GM21576 (cell line): ENCODE data around the gene OPN1SW.
A peak's percentile ranks its signal among the peaks of the same experiment; 100 is the strongest.

Source experiments
- ATAC-seq: cut with Tn5 transposase; IDR thresholded peaks from one replicate; pipeline ENCODE4 v1.9.1; 2021; ENCODE audit warnings: mild to moderate bottlenecking, moderate library complexity; ENCODE audit not compliant: unreplicated experiment

Gene OPN1SW

DNA sequence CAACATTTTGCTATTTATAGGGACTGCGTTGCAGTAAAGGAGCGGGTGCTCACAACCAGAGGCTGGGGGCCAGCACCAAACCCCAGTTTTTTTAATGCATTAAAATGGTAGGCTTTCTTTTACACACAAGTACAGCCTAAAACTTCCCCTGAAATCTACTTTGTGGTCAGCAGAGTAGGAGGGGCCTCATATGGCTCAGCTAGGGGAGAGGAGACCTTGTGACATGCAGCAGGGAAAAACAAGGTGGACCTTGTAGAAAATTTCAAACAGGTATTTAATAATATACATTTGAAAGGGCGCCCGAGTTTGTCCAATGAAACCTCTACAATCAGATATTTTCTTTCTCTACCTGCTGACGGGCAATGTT is 17.6 kb upstream of the OPN1SW start:
- no peak for ATAC-seq

DNA sequence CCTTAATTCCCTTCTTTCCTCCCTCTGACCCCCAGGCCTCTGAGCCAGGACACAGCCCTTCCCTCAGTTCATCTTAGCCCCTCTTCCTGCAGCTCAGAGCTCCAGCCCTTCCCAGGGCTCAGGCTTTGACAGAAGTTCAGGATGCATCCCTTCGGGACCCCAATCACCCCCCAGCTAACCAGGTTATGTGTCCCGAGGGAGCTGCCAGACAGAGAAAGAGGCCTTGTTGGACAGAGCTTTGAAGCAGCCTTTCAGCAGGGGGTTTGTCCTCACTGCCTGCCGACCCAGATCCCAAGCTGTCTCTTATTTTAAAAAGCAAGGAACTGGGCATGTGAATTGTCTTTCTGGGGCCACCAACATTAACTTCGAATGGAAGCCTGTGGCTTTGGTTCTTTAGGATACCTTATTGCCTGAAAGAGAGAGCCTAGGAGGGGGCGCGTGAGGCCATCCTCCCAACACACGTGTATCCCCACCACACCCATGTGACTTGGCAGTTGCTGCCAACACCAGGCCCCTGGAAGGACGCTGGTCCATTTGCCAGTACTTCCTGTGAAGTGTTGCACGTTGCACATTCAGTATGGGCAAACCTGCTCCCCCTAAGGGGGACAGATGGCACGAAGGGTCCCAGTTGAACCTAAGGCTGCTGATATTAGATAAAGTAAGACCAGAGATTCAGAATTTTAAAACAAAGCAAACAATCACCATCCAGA is 17.0 kb upstream of the OPN1SW start:
- no peak for ATAC-seq

DNA sequence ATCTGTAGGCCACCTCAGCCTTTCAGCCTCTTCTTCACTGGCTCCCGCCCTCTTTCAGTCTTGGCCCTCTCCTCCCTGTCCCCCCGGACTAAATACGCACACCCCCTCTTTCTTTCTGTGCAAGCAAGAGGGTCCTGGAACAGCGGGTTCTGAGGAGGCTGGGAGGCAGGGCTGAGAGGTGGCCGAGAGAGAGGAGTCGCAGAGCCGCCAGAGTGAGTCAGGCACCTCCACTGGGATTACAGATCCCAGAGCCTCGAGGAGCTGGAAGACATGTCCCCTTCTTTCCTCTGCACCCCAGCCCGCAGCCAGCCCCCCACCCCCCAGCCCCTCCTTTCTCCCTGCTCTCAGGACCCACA is 16.4 kb upstream of the OPN1SW start:
- no peak for ATAC-seq

DNA sequence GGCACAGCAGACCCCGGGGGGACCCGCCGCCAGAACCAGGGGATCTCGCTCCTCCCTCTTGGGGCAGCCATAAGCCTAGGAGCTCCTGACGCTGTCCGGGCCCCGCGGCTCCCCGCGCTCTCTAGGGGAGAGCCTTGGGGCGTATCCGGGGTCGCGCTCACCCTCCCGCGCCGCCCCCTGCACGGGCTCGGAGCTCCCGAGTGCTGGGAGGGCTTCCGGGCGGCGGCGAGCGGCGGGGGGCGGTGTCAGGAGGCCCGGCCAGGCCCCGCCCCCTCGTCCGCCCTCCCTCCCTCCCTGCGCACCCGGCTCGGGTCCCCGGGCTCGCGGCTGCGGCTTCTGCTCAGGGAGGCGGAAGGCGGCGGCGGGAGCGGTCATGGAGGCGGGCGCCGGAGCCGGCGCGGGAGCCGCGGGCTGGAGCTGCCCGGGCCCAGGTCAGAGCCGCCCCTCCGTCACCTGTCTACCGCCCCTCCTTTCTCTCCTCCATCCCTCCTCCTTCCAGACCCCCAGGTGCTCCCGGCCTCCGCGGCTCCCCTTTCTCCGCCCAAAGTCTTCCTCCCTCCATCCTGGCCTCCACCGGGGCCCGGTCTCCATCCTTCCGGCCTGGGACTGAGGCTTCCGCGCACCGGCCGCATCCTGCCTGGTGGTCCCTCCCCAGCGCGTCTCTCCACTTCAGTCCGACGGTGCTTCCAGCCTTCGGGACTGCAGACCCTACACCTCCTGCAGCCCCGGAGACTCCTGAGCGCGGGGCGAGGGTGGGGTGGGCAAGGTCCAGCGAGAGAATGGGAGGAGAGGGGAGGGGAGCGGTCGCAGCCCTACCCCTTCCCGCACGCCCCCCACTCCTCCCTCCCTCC is 15.8 kb upstream of the OPN1SW start, which contains the start of gene CCDC136:
Gene CCDC136 (plus strand): TSS at position 848 of the 851 bp plus-strand sequence. CDS start 444 bp downstream, outside the sequence.
- ATAC-seq: peak; percentile 81

DNA sequence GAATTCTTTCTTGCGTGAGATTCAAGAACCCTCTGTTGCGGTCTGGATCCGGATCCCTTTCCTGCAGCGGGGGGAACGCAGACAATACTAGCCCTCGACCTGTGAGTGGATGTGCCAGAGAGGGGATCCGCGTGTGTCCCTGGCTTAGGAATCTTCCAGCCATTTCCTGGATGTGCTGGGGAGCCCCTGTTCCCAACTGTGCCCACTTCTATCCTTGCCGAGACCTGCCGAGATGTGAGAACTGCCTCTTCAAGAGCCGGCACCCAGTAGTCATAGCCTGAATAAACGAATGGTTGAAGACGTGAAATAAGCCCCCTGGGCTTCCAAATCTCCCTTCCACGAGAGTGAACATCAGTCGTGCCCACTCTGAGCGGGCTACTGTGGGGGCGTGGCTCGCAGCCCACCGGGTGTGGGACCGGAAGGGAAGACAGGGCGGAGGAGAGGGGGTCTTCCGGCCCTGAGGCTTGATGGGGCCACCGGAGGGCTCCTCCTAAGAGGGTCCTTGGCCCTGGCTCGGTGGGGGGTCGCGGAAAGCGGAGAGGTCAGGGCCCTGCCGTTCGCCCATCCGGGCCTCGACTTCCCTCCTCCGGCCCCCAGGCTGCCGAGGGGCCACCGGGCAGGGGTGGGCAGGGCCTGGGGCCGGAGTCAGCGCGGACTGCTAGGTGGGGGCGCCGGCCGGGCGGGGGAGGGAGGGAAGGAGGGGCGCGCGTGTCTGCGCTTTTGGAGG is 14.9 kb upstream of the OPN1SW start:
- ATAC-seq: no peak

DNA sequence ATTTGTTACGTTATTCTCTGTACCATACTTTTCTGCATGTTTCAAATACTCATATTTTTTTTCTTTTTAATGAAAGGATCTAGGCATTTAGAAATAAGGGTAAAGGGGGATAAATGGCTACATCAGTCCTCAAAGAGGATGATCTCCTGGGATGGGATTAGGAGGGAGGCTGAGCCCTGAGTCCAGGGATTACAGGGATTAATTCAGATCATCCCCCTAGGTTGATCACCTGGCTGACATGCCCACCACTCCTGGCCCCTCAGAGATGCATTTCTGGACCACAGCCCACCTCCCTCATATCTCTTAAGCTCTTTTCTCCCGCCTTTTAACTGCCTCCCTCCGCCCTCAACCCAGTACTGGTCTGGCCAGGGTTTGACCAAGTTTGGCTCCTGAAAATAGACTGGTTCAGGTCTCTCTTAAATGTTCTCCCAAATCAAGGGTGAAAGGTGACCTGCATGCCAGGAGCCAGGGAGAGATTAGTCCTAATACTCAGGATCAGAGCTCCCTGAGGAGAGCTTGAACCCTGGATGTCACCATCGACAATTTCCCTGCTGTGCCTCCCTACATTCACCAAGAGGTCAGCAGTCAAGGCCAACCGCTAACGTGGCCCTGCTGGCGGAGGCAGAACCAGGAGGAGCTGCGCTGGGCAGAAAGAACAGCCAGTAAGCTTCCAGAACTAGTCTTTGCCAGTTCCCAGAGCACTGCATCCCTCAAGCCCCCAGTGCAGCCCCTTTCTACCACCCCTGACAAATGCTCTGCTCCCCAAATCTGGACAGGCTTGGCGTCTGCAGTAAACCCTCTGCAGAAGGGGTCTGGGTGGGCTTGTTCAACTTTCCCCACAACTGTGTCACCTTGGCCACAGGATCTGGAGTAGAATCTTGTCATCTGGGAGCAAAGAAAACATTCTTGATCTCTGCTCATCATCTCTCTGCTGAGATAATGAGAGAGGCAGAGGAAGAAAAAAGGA is 13.1 kb upstream of the OPN1SW start:
- ATAC-seq: no peak

DNA sequence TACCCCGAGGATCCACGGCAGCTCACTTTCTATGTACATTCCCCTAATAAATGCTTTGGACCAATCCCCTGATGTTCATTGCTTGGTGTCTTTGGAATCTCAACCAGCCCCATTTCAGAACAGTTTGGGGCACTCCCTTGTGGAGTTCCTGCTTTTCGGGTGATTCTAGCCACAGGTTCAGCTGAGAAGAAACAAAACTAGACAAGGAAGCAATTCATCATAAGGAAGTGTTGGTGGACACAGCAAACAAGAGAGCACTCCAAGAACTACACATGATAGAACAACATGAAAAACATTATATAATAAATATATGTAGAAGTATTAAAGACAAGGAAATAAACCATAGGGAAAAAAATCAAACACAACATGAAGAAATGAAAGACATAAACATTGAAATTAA is 10.1 kb upstream of the OPN1SW start:
- no peak for ATAC-seq

DNA sequence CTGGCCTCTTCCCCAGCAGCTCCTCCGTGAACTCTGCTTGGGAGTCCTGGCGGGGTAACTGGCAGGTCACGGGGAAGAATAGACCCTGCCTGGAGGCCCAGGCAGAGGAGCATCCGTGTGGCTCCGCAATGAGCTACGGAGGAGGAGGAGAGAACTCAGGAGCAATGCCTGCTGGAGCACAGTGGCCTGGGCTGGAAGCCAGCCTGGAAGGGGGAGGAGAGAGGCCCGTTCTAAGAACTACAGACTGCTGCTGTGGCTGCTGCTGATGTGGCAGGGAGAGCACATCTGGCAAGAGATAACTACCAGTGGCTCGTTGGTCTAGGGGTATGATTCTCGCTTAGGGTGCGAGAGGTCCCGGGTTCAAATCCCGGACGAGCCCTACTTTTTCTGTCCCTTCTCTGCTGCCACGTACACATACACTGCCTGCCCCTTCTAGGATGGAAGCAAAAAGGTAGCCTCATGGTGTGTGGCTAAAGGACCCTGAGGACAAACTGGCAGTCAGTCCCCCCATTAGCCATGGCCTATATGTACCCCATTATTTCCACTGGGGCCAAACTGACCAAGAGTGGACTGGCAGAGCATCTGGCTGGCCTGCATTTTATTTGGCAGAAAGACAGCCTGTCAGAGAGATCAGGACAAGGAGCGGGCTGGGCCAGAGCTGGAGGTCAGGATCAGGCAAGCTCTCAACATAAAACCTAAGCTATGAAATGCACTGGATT is 7.7 kb upstream of the OPN1SW start:
- no peak for ATAC-seq

DNA sequence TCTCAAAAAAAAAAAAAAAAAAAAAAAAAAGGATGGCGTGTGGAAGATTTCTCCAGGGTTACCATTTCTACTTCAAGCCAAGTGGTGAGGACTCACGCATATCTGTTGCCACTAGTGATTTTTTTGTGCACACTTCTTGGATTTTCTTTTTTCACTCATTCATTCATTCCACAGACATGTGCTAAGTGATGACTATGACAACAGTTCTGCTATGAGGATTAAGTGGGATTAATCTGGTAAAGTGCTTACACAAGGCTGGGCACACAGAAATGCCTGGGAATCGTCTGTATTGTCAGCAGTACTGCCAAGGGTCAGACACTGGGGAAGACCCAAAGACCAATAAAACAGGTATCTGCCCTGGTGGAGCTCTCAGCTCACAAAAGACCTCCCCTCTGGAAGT is 6.3 kb upstream of the OPN1SW start:
- ATAC-seq: no peak

DNA sequence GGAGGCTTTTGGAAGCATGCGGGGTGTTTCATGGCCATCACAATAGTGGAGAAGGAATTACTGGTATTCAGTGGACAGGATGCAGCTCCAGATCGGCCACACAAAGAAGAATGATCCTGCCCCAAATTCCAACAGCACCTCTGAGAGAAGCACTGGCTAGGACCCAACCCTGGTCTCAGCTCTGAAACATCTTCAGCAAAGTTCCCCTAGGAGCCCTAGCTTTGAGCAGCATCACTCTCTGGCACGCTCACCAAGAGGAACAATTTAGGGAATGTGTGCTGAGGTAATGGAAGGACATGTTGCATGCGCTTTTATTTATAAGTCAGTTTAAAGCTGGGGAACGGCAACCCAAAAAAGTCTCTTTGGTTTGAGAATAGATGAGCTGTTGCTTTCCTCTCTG is 5.5 kb upstream of the OPN1SW start:
- ATAC-seq: no peak

DNA sequence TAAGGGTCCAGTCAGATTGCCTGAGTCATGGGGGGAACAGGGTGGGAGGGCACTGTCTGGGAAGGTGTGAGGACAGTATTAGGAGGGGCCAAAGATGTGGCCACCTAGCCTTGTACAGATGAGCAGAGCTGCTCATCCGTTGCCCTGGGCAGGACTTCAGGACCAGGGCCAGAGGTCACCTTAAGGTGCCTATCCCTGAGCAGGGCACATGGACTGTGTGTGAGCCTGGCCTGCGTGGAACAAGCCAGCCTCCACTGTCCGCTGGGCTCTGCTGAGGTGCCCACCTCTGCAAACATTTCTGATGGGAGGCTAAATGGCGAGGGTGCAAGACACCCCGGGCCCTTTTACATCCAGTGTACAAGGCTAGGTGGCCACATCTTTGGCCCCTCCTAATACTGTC is 3.4 kb upstream of the OPN1SW start:
- no peak for ATAC-seq

DNA sequence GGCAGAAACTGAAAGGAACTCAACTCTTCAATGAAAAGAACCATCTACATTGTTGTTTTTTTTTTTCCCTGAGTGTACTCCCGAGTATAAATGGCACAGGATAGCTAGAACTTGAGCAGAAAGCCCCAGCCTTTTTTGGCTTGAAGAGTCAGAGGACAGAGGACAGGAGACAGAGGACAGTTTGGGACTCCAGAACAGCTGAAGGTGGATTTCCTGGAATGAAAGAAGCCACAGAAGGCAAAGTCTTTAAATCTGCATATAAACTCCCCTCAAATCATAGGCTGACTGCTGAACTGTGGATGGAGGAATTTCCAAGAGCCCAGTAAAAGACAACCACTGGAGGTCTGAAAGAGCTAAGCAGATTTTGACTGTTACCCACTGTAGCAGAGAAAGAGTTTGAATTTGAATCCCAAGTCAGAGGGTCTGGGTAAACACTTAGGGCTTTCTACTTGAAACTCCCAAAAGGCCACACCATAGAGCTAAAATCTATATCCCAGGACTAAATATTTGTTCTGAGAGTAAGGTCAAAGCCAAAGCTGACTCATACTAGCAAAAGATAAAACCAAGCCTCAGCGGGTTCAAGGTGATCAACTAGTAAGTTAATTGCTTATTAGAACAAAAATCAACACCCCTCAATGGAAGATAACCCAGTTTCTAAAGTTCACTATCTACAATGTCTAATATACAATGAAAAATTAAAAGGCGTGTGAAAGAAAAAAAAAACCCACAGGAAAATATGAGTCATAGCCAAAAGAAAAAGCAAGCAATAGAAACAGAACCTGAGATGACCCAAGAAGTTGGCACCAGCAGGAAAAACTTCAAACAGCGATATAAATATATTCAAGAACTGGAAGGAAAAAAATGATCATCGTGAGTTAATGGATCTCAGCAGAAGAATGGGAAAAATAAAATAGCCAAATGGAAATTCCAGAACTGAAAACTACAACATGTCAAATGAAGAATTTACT is 1.8 kb upstream of the OPN1SW start:
- ATAC-seq: no peak

DNA sequence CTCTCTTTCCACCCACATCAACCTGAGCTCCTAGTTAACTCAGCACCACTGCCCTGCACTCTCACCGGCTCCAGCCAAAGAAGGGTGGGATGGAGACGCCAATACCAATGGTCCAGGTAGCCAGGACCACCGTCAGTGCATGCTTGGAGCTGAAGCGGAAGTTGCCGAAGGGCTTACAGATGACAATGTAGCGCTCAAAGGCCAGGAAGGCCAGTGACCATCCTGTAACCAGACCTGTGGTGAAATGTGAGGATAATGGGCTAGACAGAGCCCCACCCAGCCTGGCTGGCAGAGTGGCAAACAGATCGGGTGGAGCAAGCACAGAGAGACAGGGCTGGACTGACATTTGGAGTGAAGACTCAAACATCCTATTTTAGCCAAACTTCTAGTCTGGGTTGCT is 673 bp downstream of the OPN1SW start:
- ATAC-seq: no peak

DNA sequence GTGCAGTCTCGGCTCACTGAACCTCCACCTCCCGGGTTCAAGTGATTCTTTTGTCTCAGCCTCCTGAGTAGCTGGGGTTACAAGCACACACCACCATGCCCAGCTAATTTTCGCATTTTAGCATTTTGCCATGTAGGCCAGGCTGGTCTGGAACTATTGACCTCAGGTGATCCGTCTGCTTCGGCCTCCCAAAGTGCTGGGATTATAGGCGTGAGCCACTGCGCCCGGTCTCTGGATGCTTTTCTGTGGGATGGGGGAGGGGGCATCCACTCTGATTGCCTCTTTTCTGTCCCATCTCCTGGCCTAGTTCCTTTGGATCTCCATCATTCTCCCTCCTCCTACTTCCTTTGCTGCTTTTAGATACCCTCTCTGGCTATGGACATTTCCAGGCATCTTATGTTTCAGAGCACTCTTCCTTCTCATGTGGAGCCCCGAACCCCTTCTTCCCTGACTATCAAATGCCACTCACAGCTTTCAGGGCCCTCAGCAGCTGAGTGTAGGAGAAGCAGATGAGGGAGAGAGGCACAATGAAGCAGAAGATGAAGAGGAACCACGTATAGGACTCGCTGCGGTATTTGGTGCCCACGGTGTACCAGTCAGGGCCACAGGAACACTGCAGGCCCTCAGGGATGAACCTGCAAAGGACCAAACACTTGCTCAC is 1.4 kb downstream of the OPN1SW start:
- ATAC-seq: no peak

DNA sequence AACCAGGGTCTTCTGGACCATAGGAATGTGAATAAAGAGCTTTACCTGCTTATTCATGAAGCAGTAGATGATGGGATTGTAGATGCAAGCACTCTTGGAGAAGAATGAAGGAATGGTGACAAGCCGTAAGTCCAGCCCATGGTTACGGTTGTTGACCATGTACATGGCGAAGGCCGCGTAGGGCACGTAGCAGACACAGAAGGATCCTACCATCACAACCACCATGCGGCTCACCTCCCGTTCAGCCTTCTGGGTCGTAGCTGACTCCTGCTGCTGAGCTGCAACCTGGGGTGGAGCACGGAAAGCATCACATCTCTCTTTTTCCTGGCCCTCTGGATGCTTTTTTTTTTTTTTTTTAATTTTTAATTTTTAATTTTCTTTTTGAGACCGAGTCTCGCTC is 2.0 kb downstream of the OPN1SW start:
- no peak for ATAC-seq

DNA sequence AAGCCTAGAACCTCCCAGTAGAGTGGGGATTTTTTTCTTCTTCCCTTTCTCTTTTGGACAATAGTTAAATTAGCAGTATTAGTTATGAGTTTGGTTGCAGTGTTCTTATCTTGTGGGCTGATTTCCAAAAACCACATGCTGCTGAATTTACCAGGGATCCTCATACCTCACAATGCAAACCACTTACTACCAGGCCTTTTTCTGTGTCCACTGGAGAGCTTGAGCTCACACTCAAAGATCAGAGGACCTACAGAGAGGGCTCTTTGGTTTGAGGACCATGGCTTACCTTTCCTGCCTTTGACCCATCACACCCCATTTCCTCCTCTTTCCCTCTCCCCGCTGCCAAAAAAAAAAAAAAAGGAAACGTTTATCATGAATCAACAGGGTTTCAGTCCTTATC is 5.4 kb downstream of the OPN1SW start:
- no peak for ATAC-seq

DNA sequence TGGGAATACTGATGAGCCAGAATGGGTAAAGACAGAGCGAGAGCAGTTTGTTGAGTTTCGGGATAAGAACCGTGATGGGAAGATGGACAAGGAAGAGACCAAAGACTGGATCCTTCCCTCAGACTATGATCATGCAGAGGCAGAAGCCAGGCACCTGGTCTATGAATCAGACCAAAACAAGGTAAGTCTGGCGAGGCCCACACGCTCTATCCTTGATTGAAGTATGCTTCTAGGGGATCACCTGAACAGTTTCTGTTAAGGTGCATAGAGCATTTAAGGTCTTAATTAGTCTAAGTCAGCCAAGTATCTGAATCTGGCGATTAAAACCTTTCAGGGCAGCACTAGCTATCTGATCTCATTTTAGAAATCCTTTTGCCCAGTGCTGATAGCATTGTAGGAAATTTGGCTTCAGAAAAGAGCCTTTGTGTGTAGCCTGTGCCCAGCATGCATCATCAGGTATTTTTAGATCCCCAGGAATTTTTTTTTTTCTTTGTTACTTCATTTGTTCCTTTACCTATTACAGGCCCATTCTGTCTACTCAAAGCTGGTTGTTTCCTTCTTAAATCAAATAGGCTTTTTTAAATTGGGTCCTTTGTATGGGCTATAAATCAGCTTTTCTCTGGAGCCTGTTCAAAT is 8.0 kb downstream of the OPN1SW start:
- no peak for ATAC-seq

DNA sequence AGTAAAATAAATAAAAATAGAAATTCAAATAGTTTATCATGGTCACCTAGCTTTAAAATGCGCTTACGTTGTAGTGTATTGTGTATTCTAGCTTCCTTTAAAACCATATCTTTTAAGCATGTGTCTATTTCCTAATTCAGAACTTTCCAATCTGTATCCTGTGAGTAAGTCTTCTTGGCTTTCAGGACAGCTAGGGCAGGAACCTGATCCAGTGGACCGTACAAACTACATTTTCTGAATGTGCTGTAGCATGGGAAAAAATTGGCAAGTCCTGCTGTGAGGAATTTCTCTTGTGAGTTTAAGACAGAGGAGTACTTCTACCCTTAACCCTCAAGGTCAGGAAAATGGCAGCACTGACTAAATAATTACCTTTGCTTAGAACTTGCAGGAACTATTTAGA is 12.1 kb downstream of the OPN1SW start:
- ATAC-seq: no peak
